Neural progenitor cell (in vitro differentiated cells): ENCODE measurements around the gene PACS1. TPM values are rescaled to one million over a fixed set of nuclear protein-coding genes. Genes with fewer than 3 reads are reported as not detected.
A peak's percentile ranks its signal among the peaks of the same experiment; 100 is the strongest.

Experiments used
- DNase-seq: peaks from one replicate; pipeline ENCODE4 v3.0.0-alpha.2; 2016; ENCODE audit warnings: low spot score
- H2AFZ ChIP-seq: fragments of 200-600 bp; sonication (generic); replicated peaks from 2 replicates; pipeline ENCODE4 v1.6.1; 2016; ENCODE audit warnings: antibody characterized with exemption
- H3F3A ChIP-seq: fragments of 200-600 bp; sonication (generic); 2 replicates; pipeline ENCODE4 v1.6.1; 2016; ENCODE audit warnings: antibody characterized with exemption, low read depth
- H3K27ac ChIP-seq: fragments of 200-600 bp; sonication (generic); 2 replicates; pipeline ENCODE4 v1.5.1; 2016; ENCODE audit warnings: mild to moderate bottlenecking
- H3K27me3 ChIP-seq: fragments of 200-600 bp; sonication (generic); 2 replicates; pipeline ENCODE4 v1.6.1; 2016; ENCODE audit warnings: mild to moderate bottlenecking, moderate library complexity
- H3K36me3 ChIP-seq: fragments of 200-600 bp; sonication (generic); 2 replicates; pipeline ENCODE4 v1.5.1; 2016
- H3K4me1 ChIP-seq: fragments of 200-600 bp; sonication (generic); 2 replicates; pipeline ENCODE4 v1.6.1; 2016; ENCODE audit warnings: mixed run types
- H3K4me2 ChIP-seq: fragments of 200-600 bp; sonication (generic); 2 replicates; pipeline ENCODE4 v1.6.1; 2016
- H3K4me3 ChIP-seq: fragments of 200-600 bp; sonication (generic); 2 replicates; pipeline ENCODE4 v1.5.1; 2016
- H3K79me2 ChIP-seq: fragments of 200-600 bp; sonication (generic); 2 replicates; pipeline ENCODE4 v1.6.1; 2016; ENCODE audit warnings: low read depth
- H3K9ac ChIP-seq: fragments of 200-600 bp; sonication (generic); 2 replicates; pipeline ENCODE4 v1.6.1; 2016
- H3K9me3 ChIP-seq: fragments of 200-600 bp; sonication (generic); 2 replicates; pipeline ENCODE4 v1.5.1; 2016; ENCODE audit warnings: low read depth
- H4K20me1 ChIP-seq: fragments of 200-600 bp; sonication (generic); 2 replicates; pipeline ENCODE4 v1.6.1; 2016; ENCODE audit warnings: low read depth
- H3K27ac Mint-ChIP-seq: 3 replicates; pipeline ENCODE4 v1.8.0; 2021; ENCODE audit warnings: mixed read lengths
- H3K27me3 Mint-ChIP-seq: 2 replicates; pipeline ENCODE4 v1.8.0; 2022; ENCODE audit warnings: low read depth, mild to moderate bottlenecking, inconsistent platforms, moderate library complexity, mixed read lengths; ENCODE audit not compliant: insufficient read depth
- H3K36me3 Mint-ChIP-seq: 3 replicates; pipeline ENCODE4 v1.8.0; 2021; ENCODE audit warnings: mixed read lengths
- H3K4me1 Mint-ChIP-seq: 3 replicates; pipeline ENCODE4 v1.8.0; 2021; ENCODE audit warnings: mixed read lengths
- H3K4me3 Mint-ChIP-seq: 3 replicates; pipeline ENCODE4 v1.8.0; 2021; ENCODE audit warnings: mild to moderate bottlenecking, moderate library complexity, mixed read lengths
- H3K9me3 Mint-ChIP-seq: 3 replicates; pipeline ENCODE4 v1.8.0; 2020; ENCODE audit warnings: mixed read lengths
- EZH2 ChIP-seq: fragments of 200-600 bp; sonication (generic); IDR thresholded peaks from 2 replicates; pipeline ENCODE4 v1.6.1; 2017; ENCODE audit warnings: antibody characterized with exemption, mild to moderate bottlenecking, moderate library complexity
- EZH2phosphoT487 ChIP-seq: fragments of 200-600 bp; sonication (generic); IDR thresholded peaks from 2 replicates; pipeline ENCODE4 v1.6.1; 2017; ENCODE audit warnings: antibody characterized with exemption
- total RNA-seq: library from RNA; depleted of rRNA; stranded (reverse); fragments of >200 nt; gene quantifications from 2 replicates; pipeline ENCODE4 v1.2.3, GENCODE V29; 2015; ENCODE audit warnings: low replicate concordance
- TF ChIP-seq, protein P1 (sequence below): fragments of 200-600 bp; sonication (generic); IDR thresholded peaks from 2 replicates; pipeline ENCODE4 v1.5.1; 2017; ENCODE audit warnings: antibody characterized with exemption, mild to moderate bottlenecking

PACS1 gene
- total RNA-seq, 1 donor from 2014 or later, result 13.4 TPM

DNA sequence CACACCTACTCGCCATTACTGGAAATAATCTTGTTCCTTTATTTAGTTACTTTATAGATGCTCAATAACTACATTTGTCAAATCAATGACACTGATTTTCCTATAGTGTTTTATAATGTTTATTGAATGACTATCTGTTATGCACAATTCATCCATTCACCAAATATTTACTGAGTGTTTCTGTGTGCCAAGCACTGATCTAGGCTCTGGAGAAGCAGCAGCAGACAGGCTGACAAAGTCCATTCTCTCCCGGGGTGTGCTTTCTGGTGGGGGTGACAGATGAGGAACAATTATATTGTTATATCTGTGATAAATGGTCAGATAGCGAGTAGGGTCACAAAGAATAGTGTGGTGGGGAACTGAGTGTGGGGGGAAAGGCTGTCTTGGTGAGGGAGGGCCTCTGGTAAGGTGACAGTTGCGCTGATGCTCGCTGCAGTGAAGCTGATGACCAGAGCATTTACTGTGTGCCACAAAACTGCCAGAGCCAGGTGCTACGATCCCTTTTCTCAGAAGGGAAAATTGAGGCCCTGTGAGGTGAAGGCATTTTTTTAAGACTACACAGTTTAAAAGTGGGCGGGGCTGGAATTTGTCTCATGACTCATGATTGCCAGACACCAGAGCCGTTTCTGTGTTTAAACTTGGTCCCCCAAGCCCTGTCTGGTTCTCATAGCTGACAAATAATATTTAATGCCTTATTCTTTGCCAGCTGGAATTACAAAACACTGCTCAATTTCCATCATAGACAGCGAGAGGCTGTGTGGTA lies 10.2 kb downstream of the PACS1 start:
- H3K4me2 ChIP-seq, result no peak overlapping the region
- Mint-ChIP-seq H3K27ac (peak overlapping the region; percentile 67), H3K4me1 (peaks cover 8% of the 10 kb centered on the region), H3K36me3 (peaks cover 1% of the 10 kb centered on the region), H3K9me3 (no peaks in the 10 kb centered on the region), H3K27me3 (no peaks in the 10 kb centered on the region), H3K4me3 (no peak overlapping the region)
- H4K20me1 ChIP-seq, result no peaks in the 10 kb centered on the region
- no peaks in the 10 kb centered on the region for H3F3A ChIP-seq
- H3K36me3 ChIP-seq, result no peaks in the 10 kb centered on the region
- H3K9me3 ChIP-seq, result no peaks in the 10 kb centered on the region
- H3K27me3 ChIP-seq, result no peaks in the 10 kb centered on the region
- DNase-seq, result no peak
- no peak overlapping the region for H2AFZ ChIP-seq
- no peak overlapping the region for H3K27ac ChIP-seq
- H3K4me1 ChIP-seq, result no peaks in the 10 kb centered on the region
- H3K79me2 ChIP-seq, result no peaks in the 10 kb centered on the region
- no peak overlapping the region for H3K9ac ChIP-seq
- no peak overlapping the region for H3K4me3 ChIP-seq
- TF ChIP-seq EZH2 (no peak), EZH2phosphoT487 (no peak)
- TF ChIP-seq, protein P1, sequence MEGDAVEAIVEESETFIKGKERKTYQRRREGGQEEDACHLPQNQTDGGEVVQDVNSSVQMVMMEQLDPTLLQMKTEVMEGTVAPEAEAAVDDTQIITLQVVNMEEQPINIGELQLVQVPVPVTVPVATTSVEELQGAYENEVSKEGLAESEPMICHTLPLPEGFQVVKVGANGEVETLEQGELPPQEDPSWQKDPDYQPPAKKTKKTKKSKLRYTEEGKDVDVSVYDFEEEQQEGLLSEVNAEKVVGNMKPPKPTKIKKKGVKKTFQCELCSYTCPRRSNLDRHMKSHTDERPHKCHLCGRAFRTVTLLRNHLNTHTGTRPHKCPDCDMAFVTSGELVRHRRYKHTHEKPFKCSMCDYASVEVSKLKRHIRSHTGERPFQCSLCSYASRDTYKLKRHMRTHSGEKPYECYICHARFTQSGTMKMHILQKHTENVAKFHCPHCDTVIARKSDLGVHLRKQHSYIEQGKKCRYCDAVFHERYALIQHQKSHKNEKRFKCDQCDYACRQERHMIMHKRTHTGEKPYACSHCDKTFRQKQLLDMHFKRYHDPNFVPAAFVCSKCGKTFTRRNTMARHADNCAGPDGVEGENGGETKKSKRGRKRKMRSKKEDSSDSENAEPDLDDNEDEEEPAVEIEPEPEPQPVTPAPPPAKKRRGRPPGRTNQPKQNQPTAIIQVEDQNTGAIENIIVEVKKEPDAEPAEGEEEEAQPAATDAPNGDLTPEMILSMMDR, result no peak

DNA sequence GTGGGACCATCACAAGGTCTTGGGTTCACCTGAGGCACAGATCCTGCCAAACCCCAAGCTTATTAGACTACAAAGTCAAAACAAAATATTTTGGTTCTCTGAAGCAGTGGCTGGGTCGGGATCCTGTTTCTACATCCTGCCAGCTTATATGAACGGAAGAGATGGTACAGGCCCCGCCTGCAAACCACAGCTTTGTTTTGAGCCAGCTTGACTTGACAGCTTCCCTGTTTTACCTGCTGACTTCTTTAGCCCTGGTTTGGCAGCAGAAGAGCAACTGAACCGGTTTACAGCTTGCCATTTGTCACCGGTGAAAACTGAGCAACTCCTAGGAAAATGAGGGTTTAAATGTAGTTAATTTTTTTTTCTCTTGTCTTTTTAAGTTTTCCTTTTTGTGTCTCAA lies 11.4 kb downstream of the PACS1 start:
- DNase-seq, result no peak
- no peak overlapping the region for H2AFZ ChIP-seq
- H3K4me3 ChIP-seq, result no peak overlapping the region
- Mint-ChIP-seq H3K4me1 (peaks cover 8% of the 10 kb centered on the region), H3K9me3 (no peaks in the 10 kb centered on the region), H3K36me3 (peaks cover 1% of the 10 kb centered on the region), H3K4me3 (no peak overlapping the region), H3K27me3 (no peaks in the 10 kb centered on the region), H3K27ac (no peak overlapping the region)
- no peaks in the 10 kb centered on the region for H3K9me3 ChIP-seq
- TF ChIP-seq EZH2phosphoT487 (no peak), EZH2 (no peak)
- TF ChIP-seq, protein P1, result no peak
- H3K27ac ChIP-seq, result no peak overlapping the region
- no peaks in the 10 kb centered on the region for H3K4me1 ChIP-seq
- no peaks in the 10 kb centered on the region for H4K20me1 ChIP-seq
- no peak overlapping the region for H3K4me2 ChIP-seq
- H3F3A ChIP-seq, result no peaks in the 10 kb centered on the region
- no peaks in the 10 kb centered on the region for H3K36me3 ChIP-seq
- no peaks in the 10 kb centered on the region for H3K79me2 ChIP-seq
- H3K27me3 ChIP-seq, result no peaks in the 10 kb centered on the region
- H3K9ac ChIP-seq, result no peak overlapping the region

DNA sequence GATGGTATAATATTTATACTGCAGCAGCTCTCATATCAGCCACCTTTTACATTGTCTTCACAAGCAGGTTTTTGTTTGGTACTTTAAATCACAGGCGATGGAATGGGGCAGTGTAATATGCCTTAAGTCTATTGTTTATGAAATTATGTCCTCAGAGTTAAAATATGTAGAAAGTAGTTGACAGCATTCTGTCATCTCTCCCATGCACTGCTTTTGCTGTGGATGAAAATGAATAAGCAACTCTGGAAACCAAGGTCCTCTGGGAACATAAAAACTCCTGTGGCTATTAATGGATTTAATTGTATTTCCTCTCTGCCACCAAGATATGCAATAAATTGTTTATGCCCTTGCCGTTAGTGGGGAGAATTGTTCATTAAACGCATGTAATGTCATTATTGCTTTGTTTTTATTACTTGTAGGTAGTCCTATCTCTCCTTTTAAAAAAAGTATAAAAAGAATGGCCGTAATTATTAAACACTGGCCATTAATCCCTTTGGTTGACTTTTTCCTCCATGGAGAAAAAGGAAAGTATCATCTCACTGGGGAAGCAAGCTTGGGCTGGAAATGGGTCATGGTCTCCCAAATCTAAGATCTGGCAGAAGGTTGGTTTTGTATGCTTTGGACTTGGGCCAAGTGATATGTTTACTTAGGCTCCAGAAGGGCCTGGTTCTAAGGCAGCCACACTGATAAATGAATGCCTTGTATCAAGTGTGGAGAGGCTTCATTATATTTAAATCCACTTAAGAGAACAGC lies 13.1 kb downstream of the PACS1 start:
- H3K79me2 ChIP-seq, result no peaks in the 10 kb centered on the region
- H3K4me2 ChIP-seq, result no peak overlapping the region
- no peaks in the 10 kb centered on the region for H3K9me3 ChIP-seq
- Mint-ChIP-seq H3K4me1 (peaks cover 15% of the 10 kb centered on the region), H3K27ac (no peak overlapping the region), H3K27me3 (no peaks in the 10 kb centered on the region), H3K36me3 (no peaks in the 10 kb centered on the region), H3K9me3 (no peaks in the 10 kb centered on the region), H3K4me3 (no peak overlapping the region)
- TF ChIP-seq EZH2phosphoT487, result no peak
- TF ChIP-seq EZH2, result no peak
- TF ChIP-seq, protein P1, result no peak
- no peaks in the 10 kb centered on the region for H3K36me3 ChIP-seq
- H3K9ac ChIP-seq, result no peak overlapping the region
- DNase-seq, result no peak
- H3F3A ChIP-seq, result no peaks in the 10 kb centered on the region
- H2AFZ ChIP-seq, result no peak overlapping the region
- no peak overlapping the region for H3K27ac ChIP-seq
- no peaks in the 10 kb centered on the region for H3K4me1 ChIP-seq
- H3K4me3 ChIP-seq, result no peak overlapping the region
- H4K20me1 ChIP-seq, result peaks cover 6% of the 10 kb centered on the region
- no peaks in the 10 kb centered on the region for H3K27me3 ChIP-seq
